GM15510 (cell line): ENCODE results near the gene CUL1.

ENCODE experiments used
- POLR2A ChIP-seq: IDR thresholded peaks from 3 replicates; pipeline ENCODE4 v1.6.1; 2011; ENCODE audit warnings: borderline replicate concordance; ENCODE audit not compliant: insufficient read length; ENCODE audit errors: extremely low read depth

Gene CUL1

DNA sequence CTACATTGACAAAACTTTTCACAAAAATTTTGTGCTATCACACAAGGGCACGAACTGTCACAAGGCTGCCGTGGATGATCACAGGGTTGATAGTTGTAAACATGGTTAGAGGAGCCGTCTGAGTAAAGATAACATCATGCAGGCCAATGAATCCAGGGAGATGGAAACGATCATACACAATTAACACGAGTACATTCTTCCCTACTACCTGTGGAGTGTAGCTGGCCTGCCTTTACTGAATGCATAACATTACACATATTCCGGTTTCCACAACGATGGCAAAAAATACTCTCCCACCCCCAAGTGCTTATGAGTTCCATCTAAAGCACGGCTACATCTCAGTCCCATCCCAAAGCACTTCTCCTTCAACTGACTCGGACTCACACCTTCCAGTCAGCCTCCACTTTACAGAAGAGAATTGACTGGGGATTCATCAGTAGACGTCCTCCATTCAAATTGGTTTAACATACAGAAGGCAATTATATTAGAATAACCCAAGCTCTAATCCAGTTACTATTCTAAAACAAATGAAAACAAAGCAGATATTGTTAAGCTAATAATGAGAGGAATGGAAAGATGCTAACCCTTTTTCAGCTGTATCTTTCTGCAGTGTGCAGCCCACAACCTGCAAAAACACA lies 116.3 kb downstream of the CUL1 start:
- no peak for TF ChIP-seq POLR2A

GRCh38 chr7:148815612-148816011 lies 116.9 kb downstream of the CUL1 start:
- TF ChIP-seq POLR2A: no peak

GRCh38 chr7:148819697-148820360 lies 121.1 kb downstream of the CUL1 start:
- no peak for TF ChIP-seq POLR2A

GRCh38 chr7:148821422-148821821 lies 122.7 kb downstream of the CUL1 start:
- no peak for TF ChIP-seq POLR2A

DNA sequence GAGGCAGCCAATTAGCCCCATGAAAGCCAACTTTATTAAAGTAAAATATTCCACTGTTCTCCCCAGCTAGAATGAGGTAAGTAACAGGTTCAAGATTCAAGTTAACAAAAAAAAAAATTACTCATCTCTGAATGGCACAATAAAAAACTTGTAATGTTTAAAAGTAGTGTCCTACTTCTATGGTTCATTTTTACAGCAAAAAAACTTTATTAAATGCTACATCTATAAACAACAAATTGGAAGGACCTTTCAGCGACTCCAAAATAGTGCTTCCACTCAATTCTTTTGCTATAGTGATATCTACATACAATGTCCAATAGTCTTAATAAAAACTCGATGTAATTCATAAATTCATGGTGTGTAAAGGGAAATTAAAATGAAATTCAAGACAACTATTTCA lies 126.2 kb downstream of the CUL1 start:
- no peak for TF ChIP-seq POLR2A

DNA sequence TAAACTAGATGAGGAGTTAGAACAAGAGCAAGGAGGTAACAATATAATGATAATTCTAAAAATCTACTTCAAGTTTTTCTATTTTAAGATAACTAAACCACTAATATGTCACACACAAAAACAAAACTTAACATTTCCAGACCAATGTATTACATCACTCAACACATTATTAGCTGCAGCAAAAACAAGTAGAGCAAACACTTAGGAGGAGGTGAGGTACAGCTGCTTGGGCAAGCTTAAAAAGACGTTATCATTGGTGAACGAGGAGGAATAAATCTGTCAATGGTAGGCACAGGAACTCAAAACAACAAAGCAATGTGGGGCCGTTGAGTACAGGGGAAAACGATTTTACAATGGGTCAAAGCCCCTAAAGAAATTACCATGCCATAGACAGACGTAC lies 126.6 kb downstream of the CUL1 start:
- TF ChIP-seq POLR2A: no peak

DNA sequence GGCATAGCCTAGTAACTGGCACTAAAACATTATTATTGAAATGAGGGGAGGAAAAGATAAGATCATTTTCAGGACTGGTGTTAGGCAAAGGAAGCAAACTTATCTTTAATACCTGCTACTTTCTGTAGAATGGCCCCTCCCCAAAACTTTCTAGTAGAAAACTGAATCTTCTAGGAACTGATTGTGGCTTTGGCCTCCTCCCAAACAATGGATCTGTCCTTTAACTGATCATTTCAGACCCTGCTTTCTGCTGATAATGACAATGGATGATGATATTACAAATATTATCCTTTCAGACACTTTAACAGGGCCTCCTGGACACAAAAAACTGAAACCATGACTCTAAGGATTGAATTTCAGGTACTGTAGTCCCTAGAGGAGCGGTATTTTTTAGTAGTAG lies 130.3 kb downstream of the CUL1 start:
- TF ChIP-seq POLR2A: no peak

- no peak for TF ChIP-seq POLR2A
Observed at GRCh38 chr7:148830897-148831692, 132.4 kb downstream of the CUL1 start.

DNA sequence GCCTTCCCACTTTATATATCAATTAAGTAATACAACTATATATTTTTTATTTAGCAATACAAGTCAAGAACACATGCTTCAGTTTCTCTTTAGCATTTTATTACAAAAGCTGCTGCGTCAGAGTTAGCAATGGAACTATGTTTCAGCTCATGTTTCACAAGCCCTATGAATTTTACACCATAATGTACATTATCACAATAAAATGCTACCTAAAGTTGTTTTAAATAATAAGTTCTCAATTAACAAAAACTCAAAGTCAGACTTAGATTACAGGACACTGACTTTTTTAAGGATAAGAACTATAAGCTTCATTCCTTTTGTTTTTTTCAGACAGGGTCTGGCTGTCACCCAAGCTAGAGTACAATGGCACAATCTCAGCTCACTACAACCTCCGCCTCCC lies 133.1 kb downstream of the CUL1 start:
- no peak for TF ChIP-seq POLR2A

DNA sequence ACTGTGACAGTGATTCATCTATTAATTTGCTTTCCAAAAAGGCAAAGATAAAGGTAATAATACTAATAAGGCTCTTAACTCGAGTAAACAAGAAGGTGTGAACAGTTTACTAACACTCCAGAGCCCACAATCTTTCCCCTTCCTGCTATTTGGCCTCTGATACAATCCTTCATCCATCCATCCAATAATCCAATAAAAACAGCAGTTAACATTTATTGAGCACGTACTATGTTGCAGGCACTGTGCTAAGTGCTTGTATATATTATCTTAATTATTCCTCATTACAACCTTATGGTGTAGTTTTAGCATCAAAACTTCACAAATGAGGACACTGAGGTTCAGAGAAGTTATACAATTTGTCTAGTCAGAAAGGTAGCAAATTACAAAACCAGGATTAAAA lies 135.9 kb downstream of the CUL1 start:
- no peak for TF ChIP-seq POLR2A

- TF ChIP-seq POLR2A: no peak
Observed at GRCh38 chr7:148835854-148836253, 137.2 kb downstream of the CUL1 start.

- no peak for TF ChIP-seq POLR2A
Observed at GRCh38 chr7:148838905-148839304, 140.2 kb downstream of the CUL1 start.

- no peak for TF ChIP-seq POLR2A
Observed at GRCh38 chr7:148847815-148848734, 149.4 kb downstream of the CUL1 start.

GRCh38 chr7:148849393-148850098 lies 150.8 kb downstream of the CUL1 start:
- TF ChIP-seq POLR2A: no peak
